Endothelial cell of umbilical vein (primary cell): Measurements from ENCODE around the gene R3HDM2.

Source experiments
- EZH2 ChIP-seq: IDR thresholded peaks from 2 replicates; pipeline ENCODE4 v1.6.1; 2012; ENCODE audit warnings: borderline replicate concordance, low read depth, mild to moderate bottlenecking, moderate library complexity, low read length, inconsistent platforms; ENCODE audit not compliant: severe bottlenecking
- FOS ChIP-seq: IDR thresholded peaks from 2 replicates; pipeline ENCODE4 v1.6.1; 2011; ENCODE audit warnings: mild to moderate bottlenecking, low read length, moderate library complexity, borderline replicate concordance; ENCODE audit not compliant: insufficient read depth
- JUN ChIP-seq: IDR thresholded peaks from 2 replicates; pipeline ENCODE4 v1.6.1; 2011; ENCODE audit warnings: borderline replicate concordance, low read depth; ENCODE audit not compliant: insufficient read length, insufficient read depth
- MAX ChIP-seq: IDR thresholded peaks from 2 replicates; pipeline ENCODE4 v1.6.1; 2011; ENCODE audit not compliant: insufficient read depth, insufficient read length
- MYC ChIP-seq: IDR thresholded peaks from one replicate; pipeline ENCODE4 v1.6.1; 2011; ENCODE audit warnings: mild to moderate bottlenecking, low read depth, low read length
- POLR2A ChIP-seq: IDR thresholded peaks from 2 replicates; pipeline ENCODE4 v1.6.1; 2012; ENCODE audit warnings: low read depth, mild to moderate bottlenecking, control low read depth, low read length
- POLR2AphosphoS5 ChIP-seq: IDR thresholded peaks from 2 replicates; pipeline ENCODE4 v1.6.1; 2012; ENCODE audit warnings: low read depth, mild to moderate bottlenecking, control low read depth, low read length, moderate library complexity; ENCODE audit not compliant: insufficient read depth
- TF ChIP-seq, protein P1 (sequence below), 2 donors: IDR thresholded peaks; 1 replicate in 1 of 2; 2 replicates in 1 of 2; pipeline ENCODE4 v1.5.1; 2011; ENCODE audit warnings: low read length in 2 of 2, mild to moderate bottlenecking in 2 of 2, moderate library complexity in 2 of 2, control low read depth in 1 of 2, inconsistent platforms in 1 of 2, low read depth in 1 of 2; ENCODE audit not compliant: insufficient read depth in 1 of 2; ENCODE audit errors: extremely low read depth in 1 of 2

GRCh38 chr12:57240066-57240921 lies 190.5 kb downstream of the R3HDM2 start:
- no peak for TF ChIP-seq FOS
- TF ChIP-seq, protein P1, sequence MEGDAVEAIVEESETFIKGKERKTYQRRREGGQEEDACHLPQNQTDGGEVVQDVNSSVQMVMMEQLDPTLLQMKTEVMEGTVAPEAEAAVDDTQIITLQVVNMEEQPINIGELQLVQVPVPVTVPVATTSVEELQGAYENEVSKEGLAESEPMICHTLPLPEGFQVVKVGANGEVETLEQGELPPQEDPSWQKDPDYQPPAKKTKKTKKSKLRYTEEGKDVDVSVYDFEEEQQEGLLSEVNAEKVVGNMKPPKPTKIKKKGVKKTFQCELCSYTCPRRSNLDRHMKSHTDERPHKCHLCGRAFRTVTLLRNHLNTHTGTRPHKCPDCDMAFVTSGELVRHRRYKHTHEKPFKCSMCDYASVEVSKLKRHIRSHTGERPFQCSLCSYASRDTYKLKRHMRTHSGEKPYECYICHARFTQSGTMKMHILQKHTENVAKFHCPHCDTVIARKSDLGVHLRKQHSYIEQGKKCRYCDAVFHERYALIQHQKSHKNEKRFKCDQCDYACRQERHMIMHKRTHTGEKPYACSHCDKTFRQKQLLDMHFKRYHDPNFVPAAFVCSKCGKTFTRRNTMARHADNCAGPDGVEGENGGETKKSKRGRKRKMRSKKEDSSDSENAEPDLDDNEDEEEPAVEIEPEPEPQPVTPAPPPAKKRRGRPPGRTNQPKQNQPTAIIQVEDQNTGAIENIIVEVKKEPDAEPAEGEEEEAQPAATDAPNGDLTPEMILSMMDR (IDR thresholded peaks at IDR 0.05; ENCODE audit: extremely low read depth in 1 of 2, insufficient read depth in 1 of 2, low read depth in 1 of 2, low read length in 2 of 2) = no peak
- TF ChIP-seq POLR2A = no peak
- no peak for TF ChIP-seq JUN
- TF ChIP-seq EZH2 = no peak
- TF ChIP-seq MAX = no peak
- TF ChIP-seq POLR2AphosphoS5 = no peak
- TF ChIP-seq MYC = no peak
